Raji (cell line): Measurements from ENCODE around the gene ANKRD29.

Source experiments
- POLR2A ChIP-seq: IDR thresholded peaks from 2 replicates; pipeline ENCODE4 v1.6.1; 2011; ENCODE audit warnings: low read depth, low read length, control low read depth; ENCODE audit not compliant: insufficient read depth

ANKRD29 gene

GRCh38 chr18:23640052-23640451 is 22.7 kb downstream of the ANKRD29 start:
- TF ChIP-seq POLR2A = no peak

DNA sequence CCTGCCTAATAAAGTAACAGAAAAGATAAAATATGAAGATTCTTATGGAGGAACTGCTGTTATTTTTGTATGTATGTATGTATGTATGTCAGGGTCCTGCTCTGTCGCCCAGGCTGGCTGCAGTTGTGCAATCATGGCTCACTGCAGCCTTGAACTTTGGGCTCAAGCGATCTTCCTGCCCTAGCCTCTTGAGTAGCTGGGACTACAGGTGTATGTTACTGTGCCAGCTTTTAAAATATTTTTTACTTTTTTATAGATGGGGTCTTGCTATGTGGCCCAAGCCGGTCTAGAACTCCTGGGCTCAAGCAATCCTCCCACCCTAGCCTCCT is 26.7 kb downstream of the ANKRD29 start:
- no peak for TF ChIP-seq POLR2A

- no peak for TF ChIP-seq POLR2A
Measured at GRCh38 chr18:23635283-23636070, 27.2 kb downstream of the ANKRD29 start.

DNA sequence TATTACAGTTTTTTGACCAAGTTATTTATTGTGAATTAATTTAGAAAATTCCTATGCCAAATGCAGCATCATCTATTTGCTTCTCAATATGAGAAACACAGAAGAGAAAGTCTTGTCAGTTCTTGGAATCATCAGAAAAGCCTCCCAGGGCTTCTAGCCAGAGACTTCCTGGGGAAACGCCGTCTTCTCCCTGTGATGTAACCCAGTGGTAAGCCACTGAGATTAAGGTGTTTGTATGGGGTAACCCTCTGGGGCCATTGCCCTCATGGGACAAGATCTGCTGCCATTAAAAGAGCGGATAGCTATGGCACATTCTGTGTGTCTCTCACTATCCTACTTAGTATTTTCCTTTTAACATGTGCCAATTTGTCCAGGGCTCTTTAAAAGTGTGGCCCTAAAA is 28.0 kb downstream of the ANKRD29 start:
- no peak for TF ChIP-seq POLR2A

GRCh38 chr18:23632615-23633014 is 30.1 kb downstream of the ANKRD29 start:
- TF ChIP-seq POLR2A = no peak

GRCh38 chr18:23631746-23632145 is 31.0 kb downstream of the ANKRD29 start:
- no peak for TF ChIP-seq POLR2A

DNA sequence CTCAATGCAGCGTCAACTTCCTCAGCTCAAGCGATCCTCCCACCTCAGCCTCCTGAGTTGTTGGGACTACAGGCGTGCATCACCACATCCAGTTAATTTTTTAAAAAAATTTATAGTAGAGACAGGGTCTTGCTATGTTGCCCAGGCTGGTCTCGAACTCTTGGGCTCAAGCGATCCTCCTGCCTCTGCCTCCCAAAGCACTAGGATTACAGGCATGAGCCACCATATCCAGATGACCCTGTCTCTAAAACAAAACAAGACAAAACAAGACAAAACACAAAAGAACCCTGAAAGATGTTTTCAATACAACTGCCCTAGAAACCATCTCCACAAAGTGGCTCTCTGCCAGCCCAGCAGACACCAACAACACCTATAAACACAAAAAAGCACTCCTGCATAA is 31.4 kb downstream of the ANKRD29 start:
- no peak for TF ChIP-seq POLR2A

DNA sequence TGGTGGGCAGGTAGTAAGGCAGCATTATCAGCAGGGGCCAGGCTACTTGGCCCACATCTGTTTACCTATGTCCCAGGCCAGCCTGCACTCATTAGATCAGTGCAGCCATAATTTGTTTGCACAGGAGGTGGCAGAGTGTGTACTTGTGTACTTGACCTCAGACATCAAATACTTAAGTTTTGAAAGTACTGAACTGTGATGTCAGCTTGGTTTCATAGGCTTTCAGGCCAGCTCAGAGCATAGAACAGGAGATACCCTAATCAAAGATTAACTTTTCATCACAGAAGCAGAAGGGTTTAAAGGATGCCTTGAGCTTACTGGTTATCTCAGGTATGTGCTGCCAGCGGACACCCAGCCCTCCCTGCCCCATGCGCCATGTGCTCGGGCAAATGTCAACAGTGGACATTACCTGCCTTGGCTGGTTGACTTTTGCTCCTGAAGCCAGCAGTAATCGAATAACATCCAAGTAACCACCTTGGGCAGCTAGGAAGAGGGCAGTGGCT is 33.2 kb downstream of the ANKRD29 start:
- TF ChIP-seq POLR2A = no peak

DNA sequence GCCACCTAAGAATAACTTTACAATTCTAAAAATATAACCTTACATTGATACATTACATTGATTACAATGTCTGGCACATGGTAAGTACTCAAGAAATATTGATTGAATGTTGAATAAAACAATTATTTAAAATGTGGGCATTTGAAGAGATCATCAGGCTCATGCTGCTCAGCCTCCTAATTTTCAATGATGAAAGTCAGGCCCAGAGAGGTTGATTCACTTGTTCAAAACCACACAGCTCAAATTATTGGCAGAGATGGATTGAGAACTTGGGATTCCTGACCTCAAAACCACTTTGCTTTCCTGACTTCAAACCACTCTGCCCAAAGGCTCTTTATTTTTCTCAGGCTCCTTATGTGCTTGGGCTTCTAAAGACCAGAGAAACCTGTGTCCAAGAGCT is 34.7 kb downstream of the ANKRD29 start:
- no peak for TF ChIP-seq POLR2A

GRCh38 chr18:23627321-23627720 is 35.4 kb downstream of the ANKRD29 start:
- no peak for TF ChIP-seq POLR2A

DNA sequence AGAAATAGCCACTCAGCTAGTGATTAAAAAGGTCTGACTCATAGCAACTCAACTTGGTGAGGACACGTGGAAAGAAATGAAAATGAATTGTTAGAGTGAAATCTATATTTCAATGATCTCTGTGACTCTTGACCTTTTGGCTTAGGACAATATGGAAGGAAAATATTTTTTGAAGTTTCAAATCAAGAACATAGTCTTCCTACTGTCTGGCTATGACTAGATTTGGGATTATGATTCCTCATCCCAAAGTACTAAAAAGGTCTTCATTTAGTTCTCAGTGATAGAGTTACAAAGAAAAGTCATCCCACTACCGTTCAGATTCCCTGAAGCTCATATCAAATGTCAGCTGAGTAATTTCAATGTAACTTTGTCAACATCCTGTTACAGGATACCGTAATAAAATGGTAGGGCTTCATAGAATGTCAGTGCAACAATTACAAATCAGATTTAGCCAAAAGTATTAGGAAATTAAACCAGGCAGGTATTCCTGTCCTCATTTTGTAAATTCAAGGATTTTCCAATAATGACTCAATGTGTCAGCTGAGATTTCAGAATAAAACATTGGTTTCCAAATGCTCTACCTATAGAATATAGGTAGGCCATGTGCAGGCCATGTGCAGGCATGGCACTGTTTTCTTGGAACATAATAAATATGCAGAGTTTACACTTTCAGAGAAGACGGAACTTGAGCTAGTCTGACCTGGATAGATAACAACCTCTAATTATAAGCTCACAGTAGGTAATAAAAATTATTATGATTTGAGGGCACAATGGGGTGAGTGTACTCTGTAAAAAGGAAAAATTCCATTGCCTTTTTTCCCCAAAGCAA is 36.0 kb downstream of the ANKRD29 start:
- TF ChIP-seq POLR2A = no peak

DNA sequence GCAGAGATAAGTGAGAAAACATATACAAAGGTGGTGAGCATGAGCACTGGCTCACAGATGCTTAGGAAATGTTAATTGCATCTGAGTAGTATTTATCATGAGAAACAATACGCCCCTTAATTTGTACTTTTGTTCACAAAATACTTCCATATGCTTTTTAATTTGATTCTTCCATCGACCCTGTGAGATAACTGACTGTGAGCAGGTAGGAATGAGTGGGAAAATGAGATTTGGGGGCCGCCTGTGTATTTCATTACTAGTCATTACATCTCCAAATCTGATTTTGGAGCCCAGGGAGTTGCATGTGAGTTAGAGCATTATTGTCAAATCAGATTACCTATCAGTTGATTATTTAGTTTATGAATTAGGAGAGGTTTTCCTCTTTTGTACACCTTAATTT is 39.7 kb downstream of the ANKRD29 start:
- no peak for TF ChIP-seq POLR2A

GRCh38 chr18:23619388-23619881 is 43.3 kb downstream of the ANKRD29 start:
- no peak for TF ChIP-seq POLR2A

- no peak for TF ChIP-seq POLR2A
Measured at GRCh38 chr18:23618862-23619387, 43.8 kb downstream of the ANKRD29 start.

- no peak for TF ChIP-seq POLR2A
Measured at GRCh38 chr18:23617412-23618014, 45.2 kb downstream of the ANKRD29 start.
